NCI-H2029 (cell line): ENCODE results near the gene LONP1.

Source experiments
- DNase-seq: peaks from one replicate; lab custom pipeline; 2025; lab: John Stamatoyannopoulos, UW

The LONP1 gene

GRCh38 chr19:5648464-5648863 is 71.5 kb downstream of the LONP1 start:
- no peak for DNase-seq

- no peak for DNase-seq
Measured at GRCh38 chr19:5646703-5647102, 73.2 kb downstream of the LONP1 start.

GRCh38 chr19:5645409-5645808 is 74.5 kb downstream of the LONP1 start:
- DNase-seq, result peak; percentile 34

- DNase-seq, result no peak
Measured at GRCh38 chr19:5644037-5644436, 75.9 kb downstream of the LONP1 start.

GRCh38 chr19:5643060-5643459 is 76.9 kb downstream of the LONP1 start:
- no peak for DNase-seq

GRCh38 chr19:5642204-5642603 is 77.7 kb downstream of the LONP1 start:
- DNase-seq, result no peak
